Measurements from ENCODE around the gene TCIRG1.

The TCIRG1 gene

GRCh38 chr11:68019486-68019885, 19.3 kb upstream of the TCIRG1 start:
- no peak for DNase-seq

DNA sequence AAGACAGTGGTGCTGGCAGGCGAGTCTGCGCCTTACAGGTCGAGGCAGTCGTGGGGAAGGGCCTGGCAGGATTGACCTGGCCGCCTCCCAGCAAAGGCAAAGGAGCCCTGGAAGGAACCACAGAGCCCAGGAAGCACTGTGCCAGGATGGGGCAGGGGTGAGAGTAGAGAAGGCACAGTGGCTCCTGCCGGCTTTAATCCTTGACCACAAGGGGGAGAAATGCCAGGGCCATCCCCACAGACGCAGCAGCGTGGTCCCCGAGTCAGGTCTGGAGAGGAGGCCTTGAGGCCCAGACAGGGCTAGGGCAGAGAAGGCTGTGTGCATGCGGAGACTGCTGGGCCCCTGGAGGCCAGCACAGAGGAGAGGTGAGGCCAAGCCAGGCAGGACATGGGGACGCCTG, 18.2 kb upstream of the TCIRG1 start:
- DNase-seq = no peak

DNA sequence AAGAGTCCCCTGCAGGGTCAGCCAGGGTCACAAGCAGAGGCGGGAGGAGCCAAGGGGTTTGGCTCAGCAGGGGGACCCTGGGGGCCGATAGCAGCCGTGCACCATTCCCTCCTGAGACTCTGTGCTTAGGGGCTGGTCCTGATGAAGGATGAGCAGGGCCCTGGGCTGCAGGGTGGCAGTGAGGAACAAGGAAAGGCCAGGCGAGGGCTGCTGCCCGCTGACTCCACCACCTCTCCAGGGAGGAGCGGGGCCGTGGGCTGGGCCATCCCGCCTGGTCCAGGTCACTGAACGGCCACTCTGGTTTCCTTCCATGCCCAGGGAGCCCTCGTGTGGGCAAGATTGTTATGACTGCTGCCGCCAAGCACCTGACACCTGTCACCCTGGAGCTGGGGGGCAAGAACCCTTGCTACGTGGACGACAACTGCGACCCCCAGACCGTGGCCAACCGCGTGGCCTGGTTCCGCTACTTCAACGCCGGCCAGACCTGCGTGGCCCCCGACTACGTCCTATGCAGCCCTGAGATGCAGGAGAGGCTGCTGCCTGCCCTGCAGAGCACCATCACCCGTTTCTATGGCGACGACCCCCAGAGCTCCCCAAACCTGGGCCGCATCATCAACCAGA, 17.5 kb upstream of the TCIRG1 start:
- DNase-seq = no peak

GRCh38 chr11:68022531-68022930, 16.3 kb upstream of the TCIRG1 start:
- no peak for DNase-seq

DNA sequence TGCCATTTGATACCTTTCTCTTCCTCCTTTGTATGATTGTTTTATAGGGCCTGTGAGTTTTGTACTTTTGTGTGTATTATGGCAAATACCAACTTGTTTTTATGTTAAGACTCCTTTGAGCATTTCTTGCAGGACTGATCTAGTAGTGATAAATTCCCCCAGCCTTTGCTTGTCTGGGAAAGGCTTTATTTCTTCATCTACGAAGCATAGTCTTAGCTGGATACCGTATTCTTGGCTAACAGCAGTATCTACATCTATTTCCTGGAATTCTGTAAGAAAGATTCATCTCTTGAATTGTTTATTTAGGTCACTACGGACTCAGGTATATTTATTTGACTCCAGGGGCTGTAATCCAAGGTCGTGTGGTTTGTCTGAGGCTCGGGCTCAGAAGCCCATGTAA, 14.3 kb upstream of the TCIRG1 start:
- no peak for DNase-seq

DNA sequence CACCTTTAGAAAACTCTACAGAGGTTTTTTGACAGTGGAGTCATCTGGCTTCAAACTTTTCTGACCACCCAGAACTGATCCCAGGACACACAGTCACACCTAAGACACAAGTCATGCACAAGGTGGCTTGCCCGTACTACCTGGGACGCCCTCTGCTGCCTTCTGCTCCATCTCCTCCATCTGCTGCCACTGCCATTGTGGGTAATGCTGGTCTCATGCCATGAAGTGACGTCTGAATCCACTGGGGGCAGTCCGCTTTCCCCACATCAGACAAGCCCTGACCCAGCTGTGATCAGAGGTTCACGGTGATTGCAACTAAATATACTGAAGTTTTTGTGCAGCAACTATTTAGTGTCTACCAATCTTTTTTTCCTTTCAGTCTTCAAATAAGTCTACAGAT, 13.8 kb upstream of the TCIRG1 start:
- no peak for DNase-seq

- DNase-seq = no peak
These were observed 12.3 kb upstream of the TCIRG1 start for GRCh38 chr11:68026391-68027105.

- no peak for DNase-seq
These were observed 11.2 kb upstream of the TCIRG1 start for GRCh38 chr11:68027667-68028066.

DNA sequence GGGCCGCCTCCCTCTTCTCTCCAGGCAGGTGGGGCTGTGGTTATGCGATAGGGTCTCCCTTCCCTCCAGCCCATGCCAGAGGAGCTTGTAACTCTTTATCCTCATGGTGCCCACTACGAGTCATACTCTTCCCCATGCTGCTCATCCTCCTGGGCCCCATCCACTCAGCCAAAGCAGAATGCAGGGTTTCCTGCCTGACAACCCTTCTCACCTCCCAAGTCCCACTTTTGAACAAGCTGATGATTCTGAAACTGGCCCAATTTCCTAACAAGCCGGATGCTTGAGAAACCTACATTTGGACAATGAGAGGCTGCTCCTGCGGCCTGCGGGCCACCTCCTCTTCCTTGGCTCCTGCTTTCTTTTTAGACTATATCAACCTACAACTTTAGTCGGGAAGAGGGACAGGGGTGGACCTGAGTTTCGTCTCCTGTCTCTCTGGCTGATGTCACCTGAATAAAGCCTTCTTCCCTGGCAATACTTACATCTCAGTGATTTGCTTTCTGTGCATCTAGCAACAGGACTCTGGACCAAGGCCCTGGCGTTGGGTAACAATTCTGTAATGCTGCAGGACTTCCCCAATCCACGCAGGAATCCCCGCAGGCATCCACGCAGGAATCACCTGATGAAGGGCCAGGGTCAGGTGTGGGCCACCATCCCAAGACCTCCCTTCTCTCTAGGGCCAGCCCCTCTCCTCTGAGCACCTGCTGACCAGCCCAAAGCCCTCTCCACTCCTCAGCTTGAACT, 9.9 kb upstream of the TCIRG1 start:
- peak; percentile 54 for DNase-seq

GRCh38 chr11:68030318-68031143, 8.3 kb upstream of the TCIRG1 start, which contains the start of gene NDUFS8:
NDUFS8 (plus strand) TSS chr11:68030681; CDS start chr11:68032152, 1,471 bp downstream.
- peak; percentile 99 for DNase-seq

DNA sequence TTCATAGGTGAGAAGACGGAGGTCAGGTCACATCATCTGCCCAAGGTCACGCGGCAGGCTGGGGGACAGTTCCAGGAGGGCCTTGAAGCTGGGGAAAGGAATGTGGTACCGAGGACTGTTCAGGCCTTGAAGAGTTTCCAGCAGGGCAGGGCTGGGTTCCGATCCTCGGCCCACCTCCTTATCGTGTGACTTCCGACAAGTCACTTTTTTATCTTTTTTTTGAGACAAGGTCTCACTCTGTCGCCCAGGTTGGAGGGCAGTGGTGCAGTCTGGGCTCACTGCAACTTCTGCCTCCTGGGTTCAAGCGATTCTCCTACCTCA, 7.7 kb upstream of the TCIRG1 start:
- DNase-seq = no peak

DNA sequence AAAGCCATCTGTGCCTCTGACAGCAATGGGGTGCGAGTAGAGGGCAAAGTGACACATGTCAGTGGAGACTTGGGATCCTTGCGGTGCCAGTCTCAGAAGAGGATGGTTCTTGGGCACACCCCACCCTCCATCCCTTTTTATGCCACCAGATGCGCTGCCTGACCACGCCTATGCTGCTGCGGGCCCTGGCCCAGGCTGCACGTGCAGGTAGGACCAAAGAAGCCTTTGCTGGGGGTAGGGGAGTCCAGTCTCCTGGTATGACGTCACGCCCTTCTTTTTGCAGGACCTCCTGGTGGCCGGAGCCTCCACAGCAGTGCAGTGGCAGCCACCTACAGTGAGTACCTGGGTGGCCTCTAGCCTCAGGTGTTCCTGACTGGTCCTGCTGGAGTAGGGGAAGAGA, 6.8 kb upstream of the TCIRG1 start:
- no peak for DNase-seq

DNA sequence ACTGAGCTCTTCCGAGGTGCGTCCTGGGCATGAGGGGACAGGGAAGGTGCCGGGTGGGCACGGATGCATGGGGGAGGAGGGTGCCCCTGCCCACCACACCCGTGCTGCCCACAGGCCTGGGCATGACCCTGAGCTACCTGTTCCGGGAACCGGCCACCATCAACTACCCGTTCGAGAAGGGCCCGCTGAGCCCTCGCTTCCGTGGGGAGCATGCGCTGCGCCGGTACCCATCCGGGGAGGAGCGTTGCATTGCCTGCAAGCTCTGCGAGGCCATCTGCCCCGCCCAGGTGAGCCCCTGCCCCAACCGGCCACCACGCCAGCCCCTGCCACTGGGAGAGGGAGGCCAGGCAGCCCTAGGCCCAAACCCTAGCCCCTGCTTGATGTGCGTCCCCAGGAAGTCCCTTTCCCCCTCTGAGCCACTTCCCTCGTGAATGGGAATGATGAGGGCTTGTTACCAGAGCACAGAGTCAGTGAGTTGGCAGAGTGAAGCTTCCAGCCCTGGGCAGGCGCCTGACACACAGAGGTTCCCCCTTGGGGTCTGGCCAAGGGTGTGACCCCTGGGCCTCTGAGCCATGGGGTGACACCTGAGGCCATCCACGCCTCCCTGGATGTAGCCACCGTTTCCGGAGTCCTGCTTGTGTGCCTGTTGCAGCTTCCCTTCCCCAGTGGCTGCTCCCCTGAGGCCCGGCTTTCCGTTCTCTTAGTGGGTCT, 5.7 kb upstream of the TCIRG1 start:
- no peak for DNase-seq

DNA sequence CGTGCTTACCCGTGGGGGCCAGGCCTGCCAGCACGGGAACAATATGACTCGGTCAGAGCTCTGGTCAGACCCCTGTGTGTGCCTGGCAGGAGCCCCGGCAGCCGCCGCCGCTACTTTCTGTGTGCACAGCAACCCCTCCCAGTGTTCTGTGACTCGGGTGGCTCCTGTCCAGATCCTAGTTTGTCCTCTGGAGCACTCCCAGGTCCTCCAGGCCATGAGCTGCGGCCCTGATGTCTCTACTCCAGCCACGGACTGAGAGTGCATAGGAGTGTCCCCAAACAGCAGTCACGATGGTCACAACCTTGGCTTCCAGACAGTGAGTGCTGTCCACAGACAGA, 5.1 kb upstream of the TCIRG1 start:
- no peak for DNase-seq

DNA sequence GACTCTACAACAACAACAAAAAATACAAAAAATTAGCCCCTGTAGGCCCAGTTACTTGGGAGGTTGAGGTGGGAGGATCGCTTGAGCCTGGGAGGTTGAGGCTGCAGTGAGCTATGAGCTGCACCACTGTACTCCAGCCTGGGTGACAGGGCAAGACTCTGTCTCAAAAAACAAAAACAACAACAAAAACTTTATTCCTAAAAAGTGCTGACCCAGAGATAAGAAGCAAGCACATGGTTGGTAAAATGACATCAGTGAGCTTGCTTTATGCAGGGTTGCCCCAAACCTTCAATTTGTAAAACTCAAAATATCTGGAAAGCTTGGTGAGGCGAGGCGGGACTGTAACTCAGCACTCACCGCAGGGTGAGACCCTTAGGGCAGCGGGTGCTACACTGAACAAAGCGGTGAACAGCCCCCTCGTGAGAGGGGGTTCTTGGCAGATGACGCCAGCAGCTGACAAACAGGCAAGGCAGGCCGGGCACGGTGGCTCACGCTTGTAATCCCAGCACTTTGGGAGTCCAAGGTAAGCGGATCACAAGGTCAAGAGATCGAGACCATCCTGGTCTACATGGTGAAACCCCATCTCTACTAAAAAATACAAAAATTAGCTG, 3.5 kb upstream of the TCIRG1 start:
- no peak for DNase-seq

- DNase-seq = no peak
These were observed 2.6 kb upstream of the TCIRG1 start for GRCh38 chr11:68036141-68036716.

GRCh38 chr11:68036717-68037239, 2.0 kb upstream of the TCIRG1 start:
- DNase-seq = no peak

DNA sequence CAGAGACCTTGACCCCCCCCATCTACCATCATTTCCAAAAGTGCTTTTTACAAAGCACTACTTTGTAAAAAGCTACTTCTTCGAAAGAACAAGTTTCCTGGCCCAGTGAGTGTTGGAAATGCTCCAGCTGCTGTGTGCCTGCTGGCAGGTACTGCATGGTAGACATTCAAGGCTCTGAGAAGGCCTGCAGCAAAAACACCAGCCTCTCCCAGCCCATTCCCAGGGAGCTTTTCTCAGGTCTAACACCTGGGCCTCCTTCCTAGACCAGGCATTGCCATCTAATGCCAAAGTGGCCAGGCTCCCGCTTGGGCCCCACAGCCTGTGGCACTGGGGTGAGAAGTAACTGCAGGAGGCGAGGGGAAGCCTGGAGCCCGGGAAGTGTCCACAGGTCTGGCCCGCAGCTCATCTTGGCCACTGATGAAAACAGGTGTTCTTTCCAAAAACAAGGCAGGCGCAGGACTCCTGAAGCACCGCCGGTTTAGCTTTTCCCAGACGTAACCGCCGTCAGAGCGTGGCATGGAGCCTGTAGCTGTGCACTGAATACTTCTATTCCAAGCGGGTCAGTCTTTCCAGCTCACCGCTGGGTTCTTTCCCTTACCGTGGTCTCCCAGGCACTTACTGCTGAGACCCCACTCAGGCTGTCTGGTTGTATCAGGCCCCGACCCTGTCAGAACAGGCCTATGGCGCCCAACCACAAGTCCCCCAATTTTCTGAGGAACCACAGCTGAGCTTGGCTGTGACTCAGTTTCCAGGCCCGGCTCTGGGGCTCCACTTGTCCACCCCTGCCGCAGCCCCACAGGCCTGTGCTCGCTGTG, 1.2 kb upstream of the TCIRG1 start:
- DNase-seq = no peak

DNA sequence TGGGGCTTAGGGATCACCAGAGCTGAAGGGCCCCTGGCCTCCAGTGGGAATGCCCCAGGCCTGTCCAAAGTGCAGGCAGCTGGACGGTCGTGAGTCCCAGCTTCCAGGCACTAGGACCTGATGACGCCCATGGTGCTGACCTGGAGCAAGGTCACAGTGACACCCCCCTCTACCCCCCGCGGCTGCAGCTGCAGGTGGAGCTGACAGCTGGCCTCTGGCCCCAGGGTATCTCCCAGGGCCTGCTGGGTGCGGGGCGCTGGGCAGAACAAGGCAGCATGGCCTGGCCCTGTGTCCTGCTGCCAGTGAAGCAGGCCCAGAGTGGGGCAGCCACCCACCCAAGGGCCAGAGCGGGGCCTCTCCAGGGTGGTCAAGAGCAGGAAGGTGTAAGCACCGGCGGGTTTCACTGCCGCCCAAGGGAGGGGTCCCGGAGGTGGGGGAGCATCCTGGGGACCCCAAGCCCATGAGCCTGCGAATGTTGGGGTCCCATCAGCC, 553 bp upstream of the TCIRG1 start:
- DNase-seq = no peak

- DNase-seq = no peak
These were observed 781 bp downstream of the TCIRG1 start for GRCh38 chr11:68039526-68040086.

Data from fibroblast of skin of right quadriceps (primary cell).